Mesothelial cell of epicardium (in vitro differentiated cells): Measurements from ENCODE around the gene FAM236D. TPM values are rescaled to one million over a fixed set of nuclear protein-coding genes. Genes with fewer than 3 reads are reported as not detected.
"Not testable (repeated sequence)": the region's sequence is repeated elsewhere in the genome, so short reads cannot be mapped to it uniquely, and the experiment has no call there.

ENCODE experiments used
- DNase-seq, 2 experiments: peaks; one replicate each; pipeline ENCODE4 v3.0.0; 2021; ENCODE audit warnings: low spot score in 2 of 2; ENCODE audit not compliant: unreplicated experiment in 2 of 2
- H3K27ac Mint-ChIP-seq: 2 replicates; pipeline ENCODE4 v1.8.0; 2021; ENCODE audit warnings: mixed read lengths
- H3K27me3 Mint-ChIP-seq: 2 replicates; pipeline ENCODE4 v1.8.0; 2021; ENCODE audit warnings: low read depth, mixed read lengths
- H3K36me3 Mint-ChIP-seq: 2 replicates; pipeline ENCODE4 v1.8.0; 2021; ENCODE audit warnings: mixed read lengths
- H3K4me1 Mint-ChIP-seq: 2 replicates; pipeline ENCODE4 v1.8.0; 2021; ENCODE audit warnings: mixed read lengths
- H3K4me3 Mint-ChIP-seq: 2 replicates; pipeline ENCODE4 v1.8.0; 2021; ENCODE audit warnings: mild to moderate bottlenecking, moderate library complexity, mixed read lengths
- H3K9me3 Mint-ChIP-seq: 2 replicates; pipeline ENCODE4 v1.8.0; 2021; ENCODE audit warnings: mixed read lengths
- total RNA-seq: library from RNA; stranded (reverse); gene quantifications from 3 replicates; pipeline ENCODE4 v1.2.1, GENCODE V29; 2021

The FAM236D gene
- not detected in 3 replicates for total RNA-seq

DNA sequence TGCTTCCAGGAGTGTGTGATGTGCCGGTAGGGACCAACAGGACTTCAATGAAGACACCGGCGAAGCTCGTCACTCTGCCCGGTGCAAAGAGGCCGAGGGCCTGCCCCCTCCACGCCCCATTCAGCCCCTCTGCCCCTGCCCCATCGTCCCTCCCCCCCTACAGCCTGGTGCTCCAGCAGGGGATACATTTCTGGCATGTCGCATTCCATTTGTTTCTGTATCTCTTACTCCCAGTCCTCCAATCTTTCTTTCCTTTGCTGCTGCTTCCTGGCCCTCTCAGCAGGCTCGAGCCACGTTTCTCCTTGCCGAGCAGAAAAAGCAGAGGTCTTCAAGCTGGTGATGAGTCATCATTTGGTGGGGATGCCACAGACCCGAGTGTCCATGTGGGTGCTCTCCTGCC, at the start of gene FAM236D:
Gene FAM236D, minus strand, starts transcription at position 101 of the 400 bp plus-strand sequence. Its CDS starts 100 bp downstream, at position 1.
- not testable (repeated sequence) for DNase-seq, H3K4me1 Mint-ChIP-seq, H3K27me3 Mint-ChIP-seq, H3K27ac Mint-ChIP-seq, H3K4me3 Mint-ChIP-seq, H3K36me3 Mint-ChIP-seq, H3K9me3 Mint-ChIP-seq

DNA sequence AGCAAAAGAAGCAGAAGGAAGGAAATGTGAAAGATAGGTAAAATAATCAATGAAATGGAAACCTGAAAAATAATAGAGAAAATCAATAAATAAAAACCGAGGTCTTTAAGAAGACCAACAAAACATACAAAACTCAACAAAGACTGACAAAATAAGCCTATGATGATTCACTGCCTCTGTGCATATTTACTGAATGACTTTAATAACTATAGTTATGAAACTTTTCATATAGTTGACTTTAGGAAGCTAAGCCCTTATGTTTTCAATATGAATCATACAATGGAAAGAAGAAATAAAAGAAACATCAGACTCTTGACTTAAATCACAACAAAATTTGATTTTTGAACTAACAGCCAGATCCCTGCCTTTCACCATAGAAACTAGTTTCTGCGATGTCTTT, 29.5 kb upstream of the FAM236D start:
- not testable (repeated sequence) for H3K4me1 Mint-ChIP-seq, H3K27ac Mint-ChIP-seq, DNase-seq, H3K36me3 Mint-ChIP-seq, H3K27me3 Mint-ChIP-seq, H3K9me3 Mint-ChIP-seq, H3K4me3 Mint-ChIP-seq

DNA sequence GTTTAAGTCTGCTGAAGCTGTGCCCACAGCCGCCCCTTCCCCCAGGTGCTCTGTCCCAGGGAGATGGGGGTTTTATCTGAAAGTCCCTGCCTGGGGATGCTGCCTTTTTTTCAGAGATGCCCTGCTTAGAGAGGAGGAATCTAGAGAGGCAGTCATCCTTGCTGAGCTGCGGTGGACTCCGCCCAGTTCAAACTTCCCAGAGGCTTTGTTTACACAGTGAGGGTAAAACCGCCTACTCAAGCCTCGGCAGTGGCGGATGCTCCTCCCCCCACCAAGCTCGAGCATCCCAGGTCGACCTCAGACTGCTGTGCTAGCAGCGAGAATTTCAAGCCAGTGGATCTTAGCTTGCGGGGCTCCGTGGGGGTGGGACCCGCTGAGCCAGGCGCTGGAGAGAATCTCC, 22.7 kb upstream of the FAM236D start:
- H3K27ac Mint-ChIP-seq, H3K36me3 Mint-ChIP-seq, H3K9me3 Mint-ChIP-seq, H3K27me3 Mint-ChIP-seq, H3K4me1 Mint-ChIP-seq, DNase-seq, H3K4me3 Mint-ChIP-seq: not testable (repeated sequence)

DNA sequence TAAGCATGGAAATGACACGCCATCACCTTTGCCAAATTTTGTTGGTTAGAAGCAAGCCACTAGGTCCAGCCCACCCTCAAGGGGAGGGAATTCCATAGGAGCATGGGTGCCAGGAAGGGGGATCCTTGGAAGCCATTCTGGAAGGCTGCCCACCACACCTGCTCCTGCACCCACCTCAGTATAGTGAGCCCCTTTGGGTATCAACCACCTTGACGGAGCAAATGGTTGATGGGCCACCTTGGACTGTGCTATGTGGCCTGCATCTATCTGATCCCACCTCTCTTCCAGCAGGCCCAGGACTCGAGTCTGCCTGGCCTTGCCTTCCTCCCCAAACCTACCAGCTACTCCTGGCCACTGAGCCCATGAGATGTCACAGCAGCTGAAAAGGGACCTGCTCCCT, 17.6 kb downstream of the FAM236D start:
- not testable (repeated sequence) for H3K36me3 Mint-ChIP-seq, H3K27me3 Mint-ChIP-seq, H3K4me1 Mint-ChIP-seq, H3K9me3 Mint-ChIP-seq, H3K4me3 Mint-ChIP-seq, DNase-seq, H3K27ac Mint-ChIP-seq

DNA sequence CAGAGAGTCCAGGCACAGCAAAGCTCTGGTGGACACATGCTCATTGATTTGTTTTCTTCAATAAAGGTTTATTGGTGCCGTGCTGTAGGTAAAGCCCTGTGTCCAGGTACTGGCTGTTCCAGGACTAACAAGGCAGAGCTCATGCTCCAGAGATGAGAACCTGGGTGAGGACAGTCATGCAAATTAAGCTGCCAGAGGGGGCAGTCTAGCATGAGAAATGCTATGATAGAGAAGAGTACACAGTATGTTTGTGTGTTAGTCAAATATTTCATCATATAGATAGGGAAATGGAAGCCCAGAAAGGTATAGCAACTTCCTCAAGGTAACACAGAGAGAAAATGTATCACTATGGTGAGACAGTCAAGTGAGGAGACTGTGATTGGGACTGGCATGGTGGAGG, 19.9 kb downstream of the FAM236D start:
- H3K27ac Mint-ChIP-seq, H3K27me3 Mint-ChIP-seq, H3K36me3 Mint-ChIP-seq, DNase-seq, H3K9me3 Mint-ChIP-seq, H3K4me3 Mint-ChIP-seq, H3K4me1 Mint-ChIP-seq: not testable (repeated sequence)

DNA sequence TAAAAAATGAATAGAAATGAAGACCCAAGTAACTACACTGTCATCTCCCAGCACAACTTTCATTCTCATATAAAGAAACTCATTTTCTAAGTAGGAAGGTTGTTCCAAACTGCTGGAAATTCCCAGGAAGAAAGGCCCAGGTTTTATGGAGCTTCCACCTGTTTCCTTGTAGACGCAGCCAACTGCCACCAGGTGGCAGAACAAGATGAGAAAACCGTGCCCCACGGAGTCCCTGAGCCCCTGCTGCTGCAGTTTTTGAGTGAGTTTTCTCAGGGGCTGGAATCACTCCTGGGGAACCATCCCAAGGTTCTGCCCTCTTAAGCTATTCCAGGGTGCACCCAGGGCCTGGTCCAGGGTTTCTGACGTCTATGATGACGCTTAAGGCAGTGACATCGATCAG, 24.0 kb downstream of the FAM236D start:
- H3K36me3 Mint-ChIP-seq, H3K4me3 Mint-ChIP-seq: not testable (repeated sequence)

DNA sequence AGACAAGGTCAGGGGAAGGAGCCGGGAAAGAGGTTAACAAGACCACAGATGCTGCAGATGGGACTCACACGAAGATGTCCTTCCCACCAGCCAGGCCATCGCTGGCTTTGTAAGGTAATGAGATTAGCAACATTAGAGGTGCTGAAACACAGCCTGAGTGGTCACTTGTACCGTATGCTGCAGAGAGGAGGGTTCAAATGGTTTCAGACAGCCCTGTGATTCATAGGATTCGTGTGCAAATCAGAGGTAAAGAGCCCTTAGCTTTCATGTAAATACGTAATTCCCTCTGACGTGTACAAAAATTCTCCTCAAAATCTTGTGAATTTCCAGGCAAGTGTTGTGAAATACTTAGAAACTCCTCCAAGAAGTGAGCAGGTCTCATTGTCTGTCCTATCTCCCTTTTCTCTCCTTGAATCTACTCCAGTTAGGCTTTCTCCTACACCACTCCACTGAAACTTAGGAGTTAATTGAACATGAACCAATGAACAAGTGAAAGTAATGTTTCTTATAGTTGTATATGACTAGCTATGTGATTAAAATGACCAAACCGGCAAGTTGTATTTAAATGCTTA, 24.6 kb downstream of the FAM236D start:
- not testable (repeated sequence) for H3K27ac Mint-ChIP-seq, H3K27me3 Mint-ChIP-seq, H3K4me3 Mint-ChIP-seq, H3K36me3 Mint-ChIP-seq, DNase-seq, H3K9me3 Mint-ChIP-seq, H3K4me1 Mint-ChIP-seq

More for the DNA sequence above, 24.0 kb downstream of the FAM236D start:
- not testable (repeated sequence) for H3K27me3 Mint-ChIP-seq, H3K4me1 Mint-ChIP-seq, H3K27ac Mint-ChIP-seq, DNase-seq, H3K9me3 Mint-ChIP-seq

DNA sequence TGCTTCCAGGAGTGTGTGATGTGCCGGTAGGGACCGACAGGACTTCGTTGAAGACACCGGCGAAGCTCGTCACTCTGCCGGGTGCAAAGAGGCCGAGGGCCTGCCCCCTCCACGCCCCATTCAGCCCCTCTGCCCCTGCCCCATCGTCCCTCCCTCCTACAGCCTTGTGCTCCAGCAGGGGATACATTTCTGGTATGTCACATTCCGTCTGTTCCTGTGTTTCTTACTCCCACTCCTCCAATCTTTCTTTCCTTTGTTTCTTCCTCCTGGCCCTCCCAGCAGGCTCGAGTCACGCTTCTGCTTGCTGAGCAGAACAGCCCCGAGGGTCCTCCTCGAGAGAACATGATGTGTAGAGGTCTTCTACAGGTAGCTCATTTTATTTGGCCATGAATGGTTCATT, 25.4 kb downstream of the FAM236D start, which contains the start of gene FAM236B:
Gene FAM236B, minus strand, starts transcription at position 101 of the 400 bp plus-strand sequence. Its CDS starts 100 bp downstream, at position 1.
- H3K4me1 Mint-ChIP-seq, H3K4me3 Mint-ChIP-seq, H3K9me3 Mint-ChIP-seq, H3K36me3 Mint-ChIP-seq, H3K27me3 Mint-ChIP-seq, H3K27ac Mint-ChIP-seq, DNase-seq: not testable (repeated sequence)

DNA sequence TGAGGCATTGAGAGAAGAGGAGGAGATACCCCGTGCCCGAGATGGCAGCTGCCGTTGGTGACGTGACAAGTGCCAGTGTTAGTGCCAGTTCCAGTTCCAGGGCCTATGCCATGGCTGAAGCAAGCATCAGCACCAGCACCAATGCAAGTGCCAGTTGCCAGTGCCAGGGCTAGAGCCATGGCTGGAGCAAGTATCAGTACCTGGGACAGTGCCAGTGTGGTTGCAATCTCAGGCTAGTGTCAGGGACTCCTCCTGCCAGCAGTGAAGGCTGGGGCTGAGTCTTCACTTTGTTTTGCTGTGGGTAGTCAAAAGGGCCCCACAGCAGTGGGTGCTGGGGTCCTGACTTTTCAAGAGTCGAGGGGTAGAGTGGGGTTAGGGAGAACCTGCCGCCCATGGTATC, 29.9 kb downstream of the FAM236D start:
- not testable (repeated sequence) for H3K27ac Mint-ChIP-seq, H3K4me3 Mint-ChIP-seq, H3K36me3 Mint-ChIP-seq, H3K27me3 Mint-ChIP-seq, H3K4me1 Mint-ChIP-seq, H3K9me3 Mint-ChIP-seq, DNase-seq

DNA sequence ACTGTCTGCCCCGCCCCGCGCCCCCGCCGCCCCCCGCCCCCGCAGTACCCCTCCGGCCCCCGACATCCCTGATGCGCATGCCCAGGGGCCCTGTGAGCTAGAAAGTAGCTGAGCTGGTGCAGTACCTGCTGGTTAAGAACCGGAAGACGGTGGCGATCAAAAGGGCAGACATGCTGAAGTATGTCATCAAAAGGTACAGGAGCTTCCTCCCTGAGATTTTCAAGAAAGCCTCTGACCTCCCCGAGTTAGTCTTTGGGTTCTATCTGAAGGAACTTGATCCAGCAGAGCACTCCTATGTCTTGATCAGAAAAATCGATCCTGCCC, 30.6 kb downstream of the FAM236D start:
- not testable (repeated sequence) for H3K27me3 Mint-ChIP-seq, DNase-seq, H3K27ac Mint-ChIP-seq, H3K4me3 Mint-ChIP-seq, H3K36me3 Mint-ChIP-seq, H3K4me1 Mint-ChIP-seq, H3K9me3 Mint-ChIP-seq

DNA sequence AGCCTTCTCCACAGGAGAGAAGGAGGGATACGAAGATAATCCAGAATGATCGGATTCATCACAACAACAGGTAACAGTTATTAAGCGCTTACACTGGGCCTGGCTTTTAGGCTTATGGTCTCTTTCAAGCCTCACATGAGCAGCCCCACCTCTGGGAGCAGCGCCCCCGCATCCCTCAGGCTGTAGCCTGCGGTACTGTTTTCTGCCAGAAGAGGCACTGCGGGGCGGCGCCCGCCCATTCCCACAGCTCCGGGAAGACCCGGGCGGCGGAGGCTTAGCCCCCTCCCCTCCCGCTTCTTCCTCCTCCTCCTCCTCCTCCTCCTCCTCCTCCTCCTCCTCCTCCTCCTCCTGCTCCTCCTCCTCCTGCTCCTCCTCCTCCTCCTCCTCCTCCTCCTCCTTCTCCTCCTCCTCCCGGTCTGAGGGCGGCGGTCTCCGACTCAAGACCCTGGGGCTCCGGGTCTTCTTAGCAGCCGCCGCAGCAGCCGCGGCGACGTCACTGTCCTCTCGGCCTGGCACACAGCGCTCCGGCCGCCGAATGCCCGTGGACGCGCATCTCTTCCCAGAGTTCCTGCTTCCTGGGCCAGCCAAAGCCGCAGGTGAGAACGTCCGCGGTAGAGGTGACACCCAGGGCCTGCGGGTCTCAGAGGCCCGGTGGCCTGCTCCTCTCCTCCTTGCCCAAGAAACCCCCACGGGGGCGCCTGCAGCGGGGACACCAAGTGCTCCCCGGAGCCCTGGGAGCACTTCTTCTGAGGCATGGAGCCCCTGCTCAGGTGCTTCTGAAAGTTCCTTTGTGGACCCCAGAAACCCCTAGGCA, 31.1 kb downstream of the FAM236D start, which contains the start of gene DMRTC1B:
Gene DMRTC1B, plus strand, starts transcription at position 238 of the 814 bp plus-strand sequence. CDS start 68,246 bp downstream, outside the sequence.
- H3K4me1 Mint-ChIP-seq, H3K27ac Mint-ChIP-seq, H3K4me3 Mint-ChIP-seq, H3K36me3 Mint-ChIP-seq, H3K27me3 Mint-ChIP-seq, H3K9me3 Mint-ChIP-seq, DNase-seq: not testable (repeated sequence)

DNA sequence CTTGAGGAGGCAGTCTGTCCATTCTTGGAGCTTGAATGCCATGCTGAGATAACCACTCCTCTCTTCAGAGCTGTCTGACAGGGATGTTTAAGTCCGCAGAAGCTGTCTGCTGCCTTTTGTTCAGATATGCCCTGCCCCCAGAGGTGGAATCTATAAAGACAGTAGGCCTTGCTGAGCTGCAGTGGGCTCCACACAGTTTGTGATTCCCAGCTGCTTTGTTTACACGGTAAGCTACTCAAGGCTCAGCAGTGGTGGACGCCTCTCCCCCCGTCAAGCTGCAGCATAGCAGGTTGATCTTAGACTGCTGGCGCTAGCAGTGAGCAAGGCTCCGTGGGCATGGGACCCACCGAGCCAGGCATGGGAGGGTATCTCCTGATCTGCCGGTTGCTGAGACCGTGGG, 47.6 kb downstream of the FAM236D start:
- DNase-seq, H3K4me1 Mint-ChIP-seq, H3K4me3 Mint-ChIP-seq, H3K27ac Mint-ChIP-seq, H3K36me3 Mint-ChIP-seq, H3K9me3 Mint-ChIP-seq, H3K27me3 Mint-ChIP-seq: not testable (repeated sequence)
